ENCODE measurements around the gene ZNF525. TPM values are rescaled to one million over a fixed set of nuclear protein-coding genes. Genes with fewer than 3 reads are reported as not detected.
"Not testable (repeated sequence)": the region's sequence is repeated elsewhere in the genome, so short reads cannot be mapped to it uniquely, and the experiment has no call there.

ZNF525 gene
- total RNA-seq, 1 experiment from 2014 or later: 37.7 TPM

GRCh38 chr19:53396525-53396868, 31.0 kb downstream of the ZNF525 start:
- WGBS (ENCODE audit: extremely low coverage, insufficient read length, low lambda C conversion rate): no CpG with 5 or more reads among the region's 1 CpG

GRCh38 chr19:53397918-53398317, 32.4 kb downstream of the ZNF525 start:
- H2BK5ac ChIP-seq (ENCODE audit: insufficient read length, low read length); H3K9ac ChIP-seq (ENCODE audit: extremely low read depth, insufficient read length, low read length); H3K27ac Mint-ChIP-seq; DNase-seq; H3K4me1 ChIP-seq (ENCODE audit: insufficient read depth, low read length); H2BK20ac ChIP-seq (ENCODE audit: low read depth, low read length, poor library complexity, severe bottlenecking); H2BK15ac ChIP-seq (ENCODE audit: low read depth, low read length); H3K4me2 ChIP-seq (ENCODE audit: insufficient read depth, insufficient read length, low read length); H4K20me1 ChIP-seq (ENCODE audit: control insufficient read depth, insufficient read depth, insufficient read length); H3K4me3 Mint-ChIP-seq; H2BK12ac ChIP-seq (ENCODE audit: insufficient read length, low read depth, low read length); H3K4ac ChIP-seq (ENCODE audit: low read depth, low read length); H3K14ac ChIP-seq (ENCODE audit: insufficient read depth, low read length); H3K23ac ChIP-seq (ENCODE audit: insufficient read length, low read depth, low read length); H3K27me3 ChIP-seq (ENCODE audit: insufficient read depth, low read length); H3K9me3 ChIP-seq (ENCODE audit: control insufficient read depth, low read depth, low read length); H2AK5ac ChIP-seq (ENCODE audit: insufficient read length, low read length); H3K18ac ChIP-seq (ENCODE audit: insufficient read length, low read depth, low read length); H3K9me3 Mint-ChIP-seq; H3K79me1 ChIP-seq (ENCODE audit: insufficient read depth, low read depth, low read length, poor library complexity, severe bottlenecking); H4K91ac ChIP-seq (ENCODE audit: insufficient read length, low read depth, low read length); H2BK120ac ChIP-seq (ENCODE audit: low read depth, low read length, poor library complexity, severe bottlenecking); H3K27me3 Mint-ChIP-seq (ENCODE audit: low read depth); H3K56ac ChIP-seq (ENCODE audit: insufficient read length, low read depth, low read length); H4K8ac ChIP-seq (replicated peaks; ENCODE audit: insufficient read length, low read depth, low read length); H3K27ac ChIP-seq (ENCODE audit: insufficient read length, low read depth, low read length); H4K5ac ChIP-seq (ENCODE audit: insufficient read length, low read depth, low read length); H3T11ph ChIP-seq (ENCODE audit: low read length); H3K79me2 ChIP-seq (ENCODE audit: insufficient read depth, low read length); H2AFZ ChIP-seq (ENCODE audit: low read length): not testable (repeated sequence)
- H3K36me3 Mint-ChIP-seq (ENCODE audit: insufficient read depth in 1 of 3, low read depth in 3 of 3): peaks cover 36 to 43% (median 43%) of the 10 kb centered on the region in 3 experiments
- peaks cover 12% of the 10 kb centered on the region for H3K23me2 ChIP-seq (ENCODE audit: insufficient read length, low read depth, low read length, poor library complexity, severe bottlenecking)
- WGBS (ENCODE audit: extremely low coverage, insufficient read length, low lambda C conversion rate): no CpG with 5 or more reads among the region's 1 CpG
- H3K4me1 Mint-ChIP-seq: peaks cover 25 to 28% of the 10 kb centered on the region in 2 experiments

More at GRCh38 chr19:53396525-53396868, 31.0 kb downstream of the ZNF525 start:
- Mint-ChIP-seq H3K4me3 (peak overlapping the region; percentile 97 to 99), H3K36me3 (ENCODE audit: insufficient read depth in 1 of 3, low read depth in 3 of 3) (peaks cover 21 to 29% (median 29%) of the 10 kb centered on the region in 3 experiments), H3K4me1 (peaks cover 28 to 29% of the 10 kb centered on the region in 2 experiments), H3K27ac (no peak overlapping the region), H3K27me3 (ENCODE audit: low read depth) (no peaks in the 10 kb centered on the region; the same call in 1 of the 2 replicates), H3K9me3 (no peaks in the 10 kb centered on the region)
- no peak overlapping the region for H3K14ac ChIP-seq (ENCODE audit: insufficient read depth, low read length)
- no peak overlapping the region for H2BK15ac ChIP-seq (ENCODE audit: low read depth, low read length)
- H2BK120ac ChIP-seq (ENCODE audit: low read depth, low read length, poor library complexity, severe bottlenecking): no peak overlapping the region
- H3K18ac ChIP-seq (ENCODE audit: insufficient read length, low read depth, low read length): no peak overlapping the region
- no peak for DNase-seq
- no peak for TF ChIP-seq CTCF (conservative IDR thresholded peaks at IDR 0.05)
- no peak overlapping the region for H4K8ac ChIP-seq (replicated peaks; ENCODE audit: insufficient read length, low read depth, low read length)
- no peak overlapping the region for H2BK20ac ChIP-seq (ENCODE audit: low read depth, low read length, poor library complexity, severe bottlenecking)
- no peak overlapping the region for H2AK5ac ChIP-seq (ENCODE audit: insufficient read length, low read length)
- no peaks in the 10 kb centered on the region for H3K9me3 ChIP-seq (ENCODE audit: control insufficient read depth, low read depth, low read length)
- no peak overlapping the region for H4K91ac ChIP-seq (ENCODE audit: insufficient read length, low read depth, low read length)
- H3K4me2 ChIP-seq (ENCODE audit: insufficient read depth, insufficient read length, low read length): peak overlapping the region; percentile 53
- no peaks in the 10 kb centered on the region for H3K79me1 ChIP-seq (ENCODE audit: insufficient read depth, low read depth, low read length, poor library complexity, severe bottlenecking)
- no peaks in the 10 kb centered on the region for H4K20me1 ChIP-seq (ENCODE audit: control insufficient read depth, insufficient read depth, insufficient read length)
- H3K27ac ChIP-seq (ENCODE audit: insufficient read length, low read depth, low read length): no peak overlapping the region
- H3K56ac ChIP-seq (ENCODE audit: insufficient read length, low read depth, low read length): no peak overlapping the region
- H3K23ac ChIP-seq (ENCODE audit: insufficient read length, low read depth, low read length): no peak overlapping the region
- H2AFZ ChIP-seq (ENCODE audit: low read length): no peak overlapping the region
- H3K79me2 ChIP-seq (ENCODE audit: insufficient read depth, low read length): no peaks in the 10 kb centered on the region
- no peaks in the 10 kb centered on the region; the same call in 1 of the 2 replicates for H3K4me1 ChIP-seq (ENCODE audit: insufficient read depth, low read length)
- no peak overlapping the region for H2BK12ac ChIP-seq (ENCODE audit: insufficient read length, low read depth, low read length)
- peaks cover 12% of the 10 kb centered on the region for H3K23me2 ChIP-seq (ENCODE audit: insufficient read length, low read depth, low read length, poor library complexity, severe bottlenecking)
- H3K4ac ChIP-seq (ENCODE audit: low read depth, low read length): no peak overlapping the region
- H4K5ac ChIP-seq (ENCODE audit: insufficient read length, low read depth, low read length): no peak overlapping the region
- no peak overlapping the region for H3T11ph ChIP-seq (ENCODE audit: low read length)
- H3K27me3 ChIP-seq (ENCODE audit: insufficient read depth, low read length): no peaks in the 10 kb centered on the region
- no peak overlapping the region for H3K9ac ChIP-seq (ENCODE audit: extremely low read depth, insufficient read length, low read length)
- H2BK5ac ChIP-seq (ENCODE audit: insufficient read length, low read length): no peak overlapping the region
